Cardiac fibroblast (primary cell): ENCODE measurements around the gene CROT.

Experiments
- DNase-seq, 2 donors: peaks; one replicate each; pipeline versions ENCODE4 v3.0.0 to v3.0.0-alpha.2; 2010; ENCODE audit warnings: low read depth in 2 of 2
- H3K4me3 ChIP-seq, 2 donors: replicated peaks in 1 of 2; 1 replicate in 1 of 2; 2 replicates in 1 of 2; pipeline ENCODE4 v1.5.1; 2011; ENCODE audit warnings: low read depth in 2 of 2, low read length in 2 of 2, mild to moderate bottlenecking in 2 of 2, moderate library complexity in 1 of 2
- TF ChIP-seq, protein P1 (sequence below): IDR thresholded peaks from one replicate; pipeline ENCODE4 v1.5.1; 2011; ENCODE audit warnings: low read depth, mild to moderate bottlenecking, low read length, inconsistent platforms

Gene CROT

DNA sequence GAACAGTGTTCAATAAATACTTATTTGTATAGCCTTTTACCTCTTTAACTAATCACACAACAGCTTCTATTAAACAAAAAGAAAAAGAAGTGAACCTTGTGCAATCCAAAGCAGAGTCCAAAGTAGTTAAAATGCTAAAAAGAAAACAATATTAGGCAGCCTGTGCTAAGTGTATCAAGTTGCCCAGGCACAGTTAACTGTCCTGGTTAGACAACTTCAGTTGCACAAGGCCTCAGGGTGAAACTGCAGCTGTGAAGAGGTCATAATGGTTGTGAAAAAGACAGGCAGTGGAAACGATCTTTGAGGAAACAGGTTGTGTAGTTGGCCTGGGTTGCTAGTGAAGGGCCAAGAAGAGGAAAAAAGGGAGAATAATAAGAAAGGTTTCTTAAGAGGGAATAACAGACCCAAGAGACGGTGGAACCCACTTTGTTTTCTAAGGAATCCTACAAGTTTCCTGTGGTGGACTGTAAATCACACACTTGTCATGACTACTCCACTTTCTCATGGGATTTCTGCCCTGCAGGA lies 6.0 kb upstream of the CROT start:
- no peak overlapping the region for H3K4me3 ChIP-seq
- no peak for DNase-seq
- TF ChIP-seq, protein P1, sequence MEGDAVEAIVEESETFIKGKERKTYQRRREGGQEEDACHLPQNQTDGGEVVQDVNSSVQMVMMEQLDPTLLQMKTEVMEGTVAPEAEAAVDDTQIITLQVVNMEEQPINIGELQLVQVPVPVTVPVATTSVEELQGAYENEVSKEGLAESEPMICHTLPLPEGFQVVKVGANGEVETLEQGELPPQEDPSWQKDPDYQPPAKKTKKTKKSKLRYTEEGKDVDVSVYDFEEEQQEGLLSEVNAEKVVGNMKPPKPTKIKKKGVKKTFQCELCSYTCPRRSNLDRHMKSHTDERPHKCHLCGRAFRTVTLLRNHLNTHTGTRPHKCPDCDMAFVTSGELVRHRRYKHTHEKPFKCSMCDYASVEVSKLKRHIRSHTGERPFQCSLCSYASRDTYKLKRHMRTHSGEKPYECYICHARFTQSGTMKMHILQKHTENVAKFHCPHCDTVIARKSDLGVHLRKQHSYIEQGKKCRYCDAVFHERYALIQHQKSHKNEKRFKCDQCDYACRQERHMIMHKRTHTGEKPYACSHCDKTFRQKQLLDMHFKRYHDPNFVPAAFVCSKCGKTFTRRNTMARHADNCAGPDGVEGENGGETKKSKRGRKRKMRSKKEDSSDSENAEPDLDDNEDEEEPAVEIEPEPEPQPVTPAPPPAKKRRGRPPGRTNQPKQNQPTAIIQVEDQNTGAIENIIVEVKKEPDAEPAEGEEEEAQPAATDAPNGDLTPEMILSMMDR, result no peak

DNA sequence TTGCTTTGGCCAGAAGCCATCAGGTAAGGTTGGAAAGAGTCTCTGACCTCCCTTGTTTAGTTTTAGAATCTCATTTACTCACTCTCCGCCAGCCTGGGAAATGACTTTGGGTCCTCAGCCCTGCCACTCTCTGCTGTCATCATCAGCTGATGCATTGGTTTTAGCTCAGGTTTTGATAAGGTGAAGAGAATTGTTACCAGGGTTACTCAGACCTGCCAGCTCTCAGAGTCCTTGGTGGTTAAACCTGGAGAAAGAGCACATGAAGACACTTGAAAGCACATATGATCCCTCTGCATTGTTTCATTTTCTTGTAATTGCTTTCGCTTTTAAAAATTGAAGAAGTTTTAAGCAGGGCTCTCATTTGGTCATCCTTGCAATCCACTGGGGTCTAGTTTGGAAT lies 4.0 kb upstream of the CROT start:
- TF ChIP-seq, protein P1, result no peak
- no peak for DNase-seq
- no peak overlapping the region for H3K4me3 ChIP-seq

DNA sequence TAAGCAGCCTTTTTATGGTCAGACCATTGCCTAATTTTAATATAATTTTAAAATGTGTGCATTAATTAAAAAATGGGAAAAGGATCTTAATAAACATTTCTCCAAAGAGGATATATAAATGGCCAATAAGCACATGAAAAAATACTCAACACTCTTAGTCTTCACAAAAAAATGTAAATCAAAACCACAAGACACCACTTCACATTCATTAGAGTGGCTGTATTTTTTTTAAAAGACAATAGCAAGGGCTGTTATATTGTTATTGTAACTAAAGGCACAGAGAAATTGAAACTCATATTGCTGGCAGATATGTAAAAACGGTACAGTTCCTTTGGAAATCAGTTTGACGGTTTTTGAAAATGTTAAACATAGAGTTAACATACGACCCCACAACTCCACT lies 3.2 kb upstream of the CROT start:
- H3K4me3 ChIP-seq, result no peak overlapping the region
- TF ChIP-seq, protein P1, result no peak
- peak in 1 of 2 donors; percentile 9 for DNase-seq

DNA sequence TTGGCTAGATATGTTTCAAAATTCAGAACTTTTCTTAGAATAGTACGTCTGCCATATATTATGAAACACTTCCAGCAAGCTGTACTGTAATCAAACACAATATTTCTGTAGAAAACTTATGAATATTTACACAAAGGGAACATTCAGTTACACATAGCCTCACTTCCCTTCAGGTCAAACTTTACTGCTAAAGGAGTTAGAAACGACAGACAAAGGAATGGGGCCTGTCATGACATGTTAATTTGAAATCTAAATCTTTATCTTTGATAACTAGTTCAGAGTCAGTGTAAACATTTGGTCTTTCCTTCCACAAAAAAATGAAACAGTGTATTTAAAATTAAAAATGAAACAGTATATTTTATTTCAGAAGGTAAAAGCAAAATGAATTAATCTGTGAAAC lies 1.0 kb upstream of the CROT start:
- peak overlapping the region; percentile 76 to 78 for H3K4me3 ChIP-seq
- peak in 1 of 2 donors; percentile 18 for DNase-seq
- TF ChIP-seq, protein P1, result no peak

DNA sequence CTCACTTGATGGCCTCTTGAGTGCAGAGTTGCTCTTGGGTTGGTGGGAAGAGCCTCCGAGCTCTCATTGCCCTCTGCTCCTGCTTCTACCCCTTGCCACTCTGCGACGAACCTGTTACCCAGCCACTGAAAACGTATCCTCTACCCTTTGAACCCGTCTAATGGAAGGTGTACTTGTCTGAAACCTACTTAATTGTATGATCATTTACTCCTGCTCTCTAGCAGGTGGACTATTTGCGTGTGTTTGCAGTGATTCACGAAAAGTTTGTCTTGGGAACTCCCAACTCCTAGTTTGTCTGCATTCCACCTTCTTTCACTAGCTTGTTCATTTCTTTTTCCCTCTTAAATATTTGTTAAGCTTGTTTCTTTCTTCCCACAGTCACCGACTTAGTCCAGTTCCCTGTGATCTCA lies 503 bp downstream of the CROT start:
- peak overlapping the region; percentile 76 to 78 for H3K4me3 ChIP-seq
- no peak for DNase-seq
- TF ChIP-seq, protein P1, result no peak

DNA sequence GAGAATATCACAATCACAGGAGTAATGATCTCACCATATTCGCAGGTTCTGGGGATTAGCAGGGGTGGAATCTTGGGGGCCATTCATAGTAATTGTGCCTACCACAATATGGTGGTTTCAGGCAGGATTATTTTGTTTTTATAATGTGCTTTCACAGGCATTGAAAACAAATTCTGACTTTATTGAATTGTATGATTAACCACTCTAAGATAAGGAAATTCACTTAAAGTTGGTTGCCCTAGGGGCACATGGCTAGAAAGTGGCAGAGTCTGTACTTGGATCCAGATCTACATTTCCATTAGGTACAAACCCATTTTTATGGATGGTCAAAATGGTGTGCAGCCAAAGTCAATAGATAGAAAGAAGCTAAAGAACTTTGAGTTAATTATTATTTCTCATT lies 1.7 kb downstream of the CROT start:
- TF ChIP-seq, protein P1, result no peak
- DNase-seq, result no peak
- no peak overlapping the region for H3K4me3 ChIP-seq

DNA sequence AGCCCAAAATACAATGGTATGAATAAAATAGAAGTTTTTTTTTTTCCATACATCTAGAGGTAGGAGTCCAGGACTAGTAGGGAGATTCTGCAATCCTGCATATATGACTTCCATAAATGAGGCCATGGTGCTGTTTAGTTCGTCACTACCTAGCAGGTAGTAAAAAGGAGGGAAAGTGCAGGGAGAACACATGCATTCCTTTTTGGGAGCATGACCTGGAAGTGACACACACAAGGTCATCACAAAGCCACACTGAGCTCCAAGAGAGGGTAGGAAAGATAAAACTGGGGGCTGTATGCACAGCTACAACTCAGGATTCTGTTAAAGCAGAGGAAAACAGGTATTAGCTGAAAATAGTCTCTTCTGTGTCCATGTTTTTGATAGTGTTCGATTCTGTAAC lies 2.2 kb downstream of the CROT start:
- DNase-seq, result no peak
- TF ChIP-seq, protein P1, result no peak
- no peak overlapping the region for H3K4me3 ChIP-seq
